Endothelial cell of umbilical vein (primary cell): Measurements from ENCODE around the gene NFATC1. TPM values are rescaled to one million over a fixed set of nuclear protein-coding genes. Genes with fewer than 3 reads are reported as not detected.

Source experiments
- BruUV-seq: library from RNA; stranded (reverse); fragments of 400-500 nt; replicated peaks from 2 replicates; lab custom pipeline; 2021; lab: Mats Ljungman, UMichigan
- CTCF ChIA-PET: fragments of 300-600, 350-600 bp; sonication (Branson Sonifier 250); formaldehyde crosslinking; loops from one replicate; lab custom pipeline; 2021; ENCODE audit warnings: antibody characterized with exemption, inconsistent platforms; lab: Charles Lee
- POLR2A ChIA-PET: fragments of 300-600, 350-600 bp; sonication (Branson Sonifier 250); formaldehyde crosslinking; loops from one replicate; lab custom pipeline; 2021; ENCODE audit warnings: antibody characterized with exemption, inconsistent platforms; lab: Charles Lee
- DNase-seq: peaks from one replicate; pipeline ENCODE4 v3.0.0-alpha.2; 2011; ENCODE audit warnings: low read depth, low spot score
- FAIRE-seq: peaks from 2 replicates; lab custom pipeline; 2011; peaks lifted over from hg19 to GRCh38; lab: Jason Lieb, UNC
- H2AFZ ChIP-seq: 2 replicates; pipeline ENCODE4 v1.6.0; 2012; ENCODE audit warnings: low read depth, low read length, control low read depth, inconsistent platforms
- H3K27ac ChIP-seq: 2 replicates; pipeline ENCODE4 v1.5.1; 2011; ENCODE audit warnings: low read depth, mild to moderate bottlenecking, control low read depth, low read length, moderate library complexity; ENCODE audit not compliant: insufficient read depth
- H3K27me3 ChIP-seq, 2 experiments: 2 replicates each; pipeline versions ENCODE4 v1.6.0 to v1.6.1; 2011; ENCODE audit warnings: low read length in 2 of 2, mixed read lengths in 1 of 2; ENCODE audit not compliant: control insufficient read depth in 2 of 2, insufficient read depth in 2 of 2
- H3K36me3 ChIP-seq, 2 experiments: 2 replicates in 1 of 2; 3 replicates in 1 of 2; pipeline ENCODE4 v1.5.1; 2011; ENCODE audit warnings: low read length in 2 of 2, mild to moderate bottlenecking in 1 of 2, moderate library complexity in 1 of 2; ENCODE audit not compliant: control insufficient read depth in 2 of 2, insufficient read depth in 2 of 2; ENCODE audit errors: extremely low read depth in 1 of 2
- H3K4me1 ChIP-seq: 3 replicates; pipeline ENCODE4 v1.5.1; 2011; ENCODE audit warnings: mild to moderate bottlenecking, low read length; ENCODE audit not compliant: control insufficient read depth, insufficient read depth; ENCODE audit errors: extremely low read depth
- H3K4me2 ChIP-seq: 2 replicates; pipeline ENCODE4 v1.6.1; 2011; ENCODE audit warnings: low read length, control low read depth, mixed read lengths; ENCODE audit not compliant: insufficient read depth
- H3K4me3 ChIP-seq, 3 experiments: fragments of 200-600 bp in 1 of 3; sonication (generic), shearing (Covaris generic) in 1 of 3; replicated peaks in 1 of 3; 2 replicates each; pipeline ENCODE4 v1.5.1; 2011 to 2016; ENCODE audit warnings: control low read depth in 3 of 3, low read length in 3 of 3, mild to moderate bottlenecking in 2 of 3, inconsistent platforms in 1 of 3, low read depth in 1 of 3, moderate library complexity in 1 of 3; ENCODE audit not compliant: insufficient read depth in 1 of 3
- H3K79me2 ChIP-seq: 2 replicates; pipeline ENCODE4 v1.6.0; 2012; ENCODE audit warnings: low read length, inconsistent platforms; ENCODE audit not compliant: control insufficient read depth, insufficient read depth
- H3K9ac ChIP-seq: replicated peaks from 2 replicates; pipeline ENCODE3; 2011; ENCODE audit warnings: low read length, control low read depth; ENCODE audit not compliant: insufficient read depth; ENCODE audit errors: extremely low read depth
- H3K9me1 ChIP-seq: replicated peaks from 3 replicates; pipeline ENCODE4 v1.6.0; 2011; ENCODE audit warnings: mild to moderate bottlenecking, low read length; ENCODE audit not compliant: control insufficient read depth, insufficient read depth; ENCODE audit errors: extremely low read depth
- H3K9me3 ChIP-seq: replicated peaks from 2 replicates; pipeline ENCODE4 v1.5.1; 2012; ENCODE audit warnings: low read length, inconsistent platforms; ENCODE audit not compliant: control insufficient read depth, insufficient read depth
- H4K20me1 ChIP-seq: replicated peaks from 2 replicates; pipeline ENCODE3; 2011; ENCODE audit warnings: mild to moderate bottlenecking, low read length; ENCODE audit not compliant: control insufficient read depth, insufficient read depth; ENCODE audit errors: extremely low read depth
- CTCF ChIP-seq, 2 donors: IDR thresholded peaks; 1 replicate in 1 of 2; 2 replicates in 1 of 2; pipeline ENCODE4 v1.5.1; 2011; ENCODE audit warnings: low read length in 2 of 2, mild to moderate bottlenecking in 2 of 2, moderate library complexity in 2 of 2, control low read depth in 1 of 2, inconsistent platforms in 1 of 2, low read depth in 1 of 2; ENCODE audit not compliant: insufficient read depth in 1 of 2; ENCODE audit errors: extremely low read depth in 1 of 2
- EZH2 ChIP-seq: IDR thresholded peaks from 2 replicates; pipeline ENCODE4 v1.6.1; 2012; ENCODE audit warnings: borderline replicate concordance, low read depth, mild to moderate bottlenecking, moderate library complexity, low read length, inconsistent platforms; ENCODE audit not compliant: severe bottlenecking
- FOS ChIP-seq: IDR thresholded peaks from 2 replicates; pipeline ENCODE4 v1.6.1; 2011; ENCODE audit warnings: mild to moderate bottlenecking, low read length, moderate library complexity, borderline replicate concordance; ENCODE audit not compliant: insufficient read depth
- GATA2 ChIP-seq: IDR thresholded peaks from 2 replicates; pipeline ENCODE4 v1.7.0; 2011; ENCODE audit warnings: low read depth, mild to moderate bottlenecking, moderate library complexity, mixed read lengths, low read length; ENCODE audit not compliant: insufficient read length, insufficient read depth
- JUN ChIP-seq: IDR thresholded peaks from 2 replicates; pipeline ENCODE4 v1.6.1; 2011; ENCODE audit warnings: borderline replicate concordance, low read depth; ENCODE audit not compliant: insufficient read length, insufficient read depth
- MAX ChIP-seq: IDR thresholded peaks from 2 replicates; pipeline ENCODE4 v1.6.1; 2011; ENCODE audit not compliant: insufficient read depth, insufficient read length
- POLR2A ChIP-seq: IDR thresholded peaks from 2 replicates; pipeline ENCODE4 v1.6.1; 2012; ENCODE audit warnings: low read depth, mild to moderate bottlenecking, control low read depth, low read length
- POLR2AphosphoS5 ChIP-seq: IDR thresholded peaks from 2 replicates; pipeline ENCODE4 v1.6.1; 2012; ENCODE audit warnings: low read depth, mild to moderate bottlenecking, control low read depth, low read length, moderate library complexity; ENCODE audit not compliant: insufficient read depth
- dilution Hi-C: fragments of 300-500 bp; cut with MboI; formaldehyde crosslinking; loops from one replicate; pipeline ENCODE4 v1.15.0; 2019; ENCODE audit warnings: low sequenced_read_pairs; ENCODE audit not compliant: extremely low pct_ligation_motif_present
- intact Hi-C: fragments of 100-400 bp; cut with micrococcal nuclease; formaldehyde crosslinking; loops from one replicate; pipeline ENCODE4 v1.10.0; 2022
- polyA plus RNA-seq, 4 experiments: library from polyadenylated mRNA; depleted of rRNA in 3 of 4; stranded (reverse) in 3 of 4; unstranded in 1 of 4; fragments of >200 nt; gene quantifications; 2 replicates each; pipeline versions ENCODE4 v1.2.1 to v1.2.3, GENCODE V29; 2011 to 2012; ENCODE audit warnings: missing spikeins in 1 of 4
- total RNA-seq: library from RNA; stranded (reverse); gene quantifications from 2 replicates; pipeline ENCODE4 v1.2.3, GENCODE V29; 2021

NFATC1 gene
- total and polyA plus RNA-seq, 2 donors (not counting 3 experiments of a cell fraction or from before 2014, with no cell fraction given), result 11.1 to 30.0 TPM

- FAIRE-seq (peak; percentile 72), DNase-seq (peak; percentile 81)
- Histone ChIP-seq H3K27me3 (no peaks in the 10 kb centered on the region), H3K9me1 (no peaks in the 10 kb centered on the region), H3K9ac (peak overlapping the region; percentile 72), H3K27ac (peak overlapping the region; percentile 97), H3K4me3 (no peak overlapping the region), H4K20me1 (no peaks in the 10 kb centered on the region), H3K36me3 (peaks cover 2% of the 10 kb centered on the region in 2 experiments), H3K4me2 (peak overlapping the region; percentile 56), H3K79me2 (no peaks in the 10 kb centered on the region), H3K4me1 (peaks cover 19% of the 10 kb centered on the region), H3K9me3 (no peaks in the 10 kb centered on the region), H2AFZ (no peak overlapping the region)
- BruUV-seq, result no TSS peak
- POLR2A ChIA-PET, result interaction anchor here (1.1 to 1.2 kb wide), 2 partner anchors 21 to 89 kb away, joined by 3 to 10 read pairs; no protein-coding TSS in a partner anchor
- no peak for TF ChIP-seq CTCF (IDR thresholded peaks at IDR 0.05; ENCODE audit: extremely low read depth in 1 of 2, insufficient read depth in 1 of 2, low read depth in 1 of 2, low read length in 2 of 2)
- TF ChIP-seq GATA2, result no peak
- TF ChIP-seq POLR2AphosphoS5, result no peak
- no peak for TF ChIP-seq POLR2A
- peak; percentile 66 for TF ChIP-seq JUN
- no peak for TF ChIP-seq EZH2
- peak; percentile 72 for TF ChIP-seq FOS
- TF ChIP-seq MAX, result no peak
- intact Hi-C loops (loop anchor here (1.0 to 2.0 kb wide), 6 partner anchors 11 to 90 kb away; no protein-coding TSS in a partner anchor), dilution Hi-C loops (no loop called here)
- CTCF ChIA-PET, result interaction anchor here (0.9 to 1.7 kb wide), 7 partner anchors 20 to 90 kb away, joined by 3 to 7 read pairs (median 4); partner anchors contain the start of gene NFATC1
These were observed 90.1 kb downstream of the NFATC1 start for GRCh38 chr18:79485788-79486355.
